Epithelial cell of alveolus of lung (primary cell): ENCODE measurements around the gene HEPH. TPM values are rescaled to one million over a fixed set of nuclear protein-coding genes. Genes with fewer than 3 reads are reported as not detected.

Experiments used
- total RNA-seq: library from RNA; depleted of rRNA; stranded (reverse); fragments of >200 nt; gene quantifications from 2 replicates; pipeline ENCODE4 v1.2.1, GENCODE V29; 2015

Gene HEPH
- 8.5 and 29.9 TPM in 2 replicates for total RNA-seq

DNA sequence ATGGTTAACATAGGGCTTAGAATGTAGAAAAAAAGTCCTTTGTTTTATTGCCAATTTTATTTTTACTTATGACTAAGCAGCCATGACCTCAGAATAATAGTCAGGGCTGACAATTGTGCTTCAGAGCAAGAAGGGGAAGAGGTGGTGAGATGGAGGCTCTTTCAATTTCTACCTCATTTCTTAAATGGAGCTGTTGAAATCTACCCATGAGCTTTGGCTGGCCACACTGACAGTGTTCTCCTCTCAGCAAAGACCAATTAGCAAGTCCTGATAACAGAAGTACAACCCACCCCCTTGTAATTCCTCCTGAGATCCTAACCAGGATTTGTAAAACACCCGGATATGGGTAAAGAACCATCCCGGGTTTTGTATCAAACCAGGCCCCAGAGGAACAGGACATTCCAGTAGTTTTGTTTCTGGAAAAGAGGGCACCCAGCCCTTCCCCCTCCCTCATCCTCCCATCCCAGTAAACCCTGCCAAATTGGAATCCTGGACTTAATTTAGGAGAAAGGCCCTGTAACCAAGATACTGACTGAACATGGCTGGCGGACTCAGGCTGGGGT lies at the start of gene HEPH:
TSS of gene HEPH (plus strand) at position 399 of the 563 bp plus-strand sequence. CDS start 6,324 bp downstream, outside the sequence.

Other genes with a start within 250 kb of the HEPH start
- not detected in 2 replicates for gene VSIG4, start 124.2 kb upstream of the HEPH start, total RNA-seq